IPS-11a (cell line): ENCODE measurements around the gene ACSL3.

ENCODE experiments used
- H3K4me3 ChIP-seq: one replicate; pipeline ENCODE4 v1.5.1; 2013; ENCODE audit warnings: low read depth, low read length, control low read depth

ACSL3 gene

GRCh38 chr2:222939208-222939856 lies 78.5 kb downstream of the ACSL3 start:
- no peak overlapping the region for H3K4me3 ChIP-seq

- no peak overlapping the region for H3K4me3 ChIP-seq
These were observed 79.1 kb downstream of the ACSL3 start for GRCh38 chr2:222939979-222940378.

DNA sequence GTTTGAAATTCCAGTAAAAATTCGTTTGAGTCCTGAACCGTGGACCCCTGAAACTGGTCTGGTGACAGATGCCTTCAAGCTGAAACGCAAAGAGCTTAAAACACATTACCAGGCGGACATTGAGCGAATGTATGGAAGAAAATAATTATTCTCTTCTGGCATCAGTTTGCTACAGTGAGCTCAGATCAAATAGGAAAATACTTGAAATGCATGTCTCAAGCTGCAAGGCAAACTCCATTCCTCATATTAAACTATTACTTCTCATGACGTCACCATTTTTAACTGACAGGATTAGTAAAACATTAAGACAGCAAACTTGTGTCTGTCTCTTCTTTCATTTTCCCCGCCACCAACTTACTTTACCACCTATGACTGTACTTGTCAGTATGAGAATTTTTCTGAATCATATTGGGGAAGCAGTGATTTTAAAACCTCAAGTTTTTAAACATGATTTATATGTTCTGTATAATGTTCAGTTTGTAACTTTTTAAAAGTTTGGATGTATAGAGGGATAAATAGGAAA lies 80.7 kb downstream of the ACSL3 start:
- H3K4me3 ChIP-seq, result no peak overlapping the region

DNA sequence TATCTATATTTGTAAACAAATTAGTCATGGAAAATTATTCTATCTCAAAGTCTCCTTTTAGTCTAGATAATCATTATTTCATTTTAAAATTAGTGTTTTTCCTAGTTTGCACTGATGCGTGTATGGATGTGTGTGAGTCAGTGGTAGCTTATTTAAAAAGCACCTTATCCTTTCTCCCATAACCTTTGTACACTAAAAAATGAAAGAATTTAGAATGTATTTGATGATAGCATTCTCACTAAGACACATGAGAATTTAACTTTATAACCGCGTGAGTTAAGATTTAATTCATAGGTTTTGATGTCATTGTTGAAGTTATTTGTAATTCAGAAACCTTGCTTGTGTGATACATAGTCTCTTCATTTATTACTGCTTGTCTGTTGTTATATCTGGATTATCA lies 81.7 kb downstream of the ACSL3 start:
- no peak overlapping the region for H3K4me3 ChIP-seq

DNA sequence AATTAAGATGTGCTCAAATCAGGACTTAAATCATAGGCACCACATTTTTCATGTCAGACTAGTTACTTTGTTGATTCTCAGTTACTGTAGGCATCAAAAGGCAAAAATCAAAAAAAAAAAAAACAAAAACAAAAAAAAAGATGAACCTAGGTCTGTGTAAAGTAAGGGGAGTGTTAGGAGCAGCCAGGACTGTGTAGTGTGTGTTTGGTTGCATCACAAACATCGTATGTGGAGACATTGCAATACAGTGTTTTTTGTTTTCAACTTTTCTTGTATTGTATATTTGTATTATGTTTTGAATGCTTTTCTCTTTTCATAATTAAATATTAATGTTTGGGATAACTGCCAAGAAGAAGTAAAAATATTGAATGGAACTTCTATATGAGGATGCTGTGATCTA lies 82.1 kb downstream of the ACSL3 start:
- H3K4me3 ChIP-seq, result no peak overlapping the region

GRCh38 chr2:222943820-222944219 lies 83.0 kb downstream of the ACSL3 start:
- H3K4me3 ChIP-seq, result no peak overlapping the region

DNA sequence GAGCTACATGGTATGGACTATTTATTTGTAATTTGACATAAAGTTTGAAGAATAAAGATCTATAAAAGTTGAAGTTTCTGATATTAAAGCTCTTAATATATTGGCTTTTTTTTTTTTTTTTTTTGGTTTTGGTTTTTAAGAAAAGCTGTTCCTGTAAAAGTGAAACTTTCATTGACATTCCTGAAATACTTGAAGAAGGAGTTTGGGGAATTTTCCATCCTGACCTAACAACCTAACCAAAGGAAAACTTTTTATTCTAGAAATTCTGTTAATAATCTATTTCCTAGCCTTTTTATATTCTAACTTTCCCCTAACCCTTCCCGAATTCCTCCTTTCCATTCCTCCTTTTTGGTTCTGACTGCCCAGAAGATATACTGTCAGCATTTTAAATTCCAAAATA lies 83.7 kb downstream of the ACSL3 start:
- no peak overlapping the region for H3K4me3 ChIP-seq

DNA sequence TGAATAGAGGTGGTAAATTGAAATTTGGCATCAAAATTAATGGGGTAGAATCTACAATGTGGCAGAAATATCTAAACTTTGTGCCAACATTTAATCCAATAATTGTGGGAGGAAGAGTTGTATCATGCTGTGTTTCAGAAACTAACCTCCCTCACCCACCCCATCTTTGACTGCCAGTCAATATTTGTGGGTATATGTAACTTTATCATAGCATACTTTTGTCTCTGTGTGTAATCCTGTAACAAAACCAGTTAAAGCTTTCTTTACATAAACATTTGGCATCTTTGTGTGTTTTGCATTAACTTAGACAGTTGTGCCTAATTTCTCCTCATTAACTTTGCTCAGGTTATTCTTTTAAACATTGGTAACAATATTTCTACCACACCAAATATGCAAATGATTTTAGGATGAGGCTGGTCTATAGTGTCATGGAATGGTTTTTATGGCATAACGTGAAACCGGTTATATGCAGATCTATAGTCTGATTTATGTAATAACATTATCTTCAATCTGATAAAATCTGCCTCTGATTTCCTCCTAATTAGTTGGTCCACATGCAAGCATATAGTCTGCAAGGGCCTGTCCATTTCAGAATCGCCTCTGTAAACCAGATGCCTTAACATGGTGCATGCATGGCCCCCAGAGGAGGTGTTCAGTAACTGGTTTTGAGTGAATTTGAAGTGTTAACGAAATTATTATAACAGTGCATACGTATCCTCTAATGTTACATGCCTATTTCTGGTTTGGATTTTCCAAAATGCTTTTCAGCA lies 84.3 kb downstream of the ACSL3 start:
- H3K4me3 ChIP-seq, result no peak overlapping the region

GRCh38 chr2:222945887-222946286 lies 85.1 kb downstream of the ACSL3 start:
- no peak overlapping the region for H3K4me3 ChIP-seq

DNA sequence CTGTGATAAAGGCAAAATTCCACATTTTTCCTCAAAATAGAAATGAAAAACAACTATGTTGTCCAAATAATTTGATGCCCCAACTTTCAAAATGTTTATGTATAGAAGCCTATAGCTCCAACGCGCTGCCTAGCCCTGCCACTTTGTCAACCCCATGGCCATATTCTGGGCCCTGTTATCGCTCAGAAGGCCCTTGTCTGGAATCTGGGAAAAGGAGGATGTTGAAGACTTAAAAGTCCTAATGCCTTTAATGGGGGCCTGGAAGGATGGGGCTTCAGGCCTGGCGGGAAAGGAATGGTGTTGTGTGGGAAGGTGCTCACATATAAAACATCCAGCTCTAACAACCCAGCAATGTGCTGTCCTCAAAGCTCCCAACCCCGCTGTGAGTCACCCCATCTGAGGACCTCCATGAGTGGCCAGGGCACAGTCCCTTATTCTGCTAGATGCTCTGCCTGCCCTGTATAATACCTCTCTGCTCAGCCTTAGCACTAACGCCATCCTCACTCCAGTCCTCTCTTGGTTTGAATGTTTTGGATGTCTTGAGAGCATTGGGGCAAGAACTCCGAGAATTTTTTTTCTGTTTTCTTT lies 86.0 kb downstream of the ACSL3 start:
- no peak overlapping the region for H3K4me3 ChIP-seq

GRCh38 chr2:222949073-222949472 lies 88.2 kb downstream of the ACSL3 start:
- no peak overlapping the region for H3K4me3 ChIP-seq

DNA sequence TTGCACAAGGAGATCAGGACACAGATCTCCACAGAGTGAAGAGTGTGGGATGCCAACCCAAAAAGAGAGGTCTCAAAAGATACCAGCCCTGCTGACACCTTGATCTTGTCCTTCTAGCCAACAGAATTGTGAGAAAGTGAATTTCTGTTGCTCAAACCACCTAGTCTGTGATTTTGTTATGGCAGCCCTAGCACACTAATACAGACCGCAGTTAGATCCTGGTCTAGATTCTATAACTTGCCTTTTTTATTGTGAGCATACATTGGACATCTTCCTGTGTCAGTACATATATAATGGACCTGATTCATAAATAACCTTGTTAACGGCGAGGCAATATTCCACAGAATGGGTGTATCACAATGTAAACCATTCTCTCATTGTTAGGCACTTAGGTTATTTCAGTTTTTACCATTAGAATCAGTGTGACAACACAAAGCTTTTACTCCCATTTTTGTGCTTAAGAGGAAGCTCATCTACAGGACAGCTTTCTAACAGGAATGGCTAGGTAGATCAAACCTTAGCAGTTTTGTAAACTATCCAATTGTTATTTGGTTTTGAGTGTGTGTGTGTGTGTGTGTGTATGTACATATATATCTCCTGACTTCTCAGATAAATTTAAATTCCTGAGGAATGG lies 89.0 kb downstream of the ACSL3 start:
- H3K4me3 ChIP-seq, result no peak overlapping the region

- no peak overlapping the region for H3K4me3 ChIP-seq
These were observed 89.9 kb downstream of the ACSL3 start for GRCh38 chr2:222950638-222951285.

- no peak overlapping the region for H3K4me3 ChIP-seq
These were observed 91.4 kb downstream of the ACSL3 start for GRCh38 chr2:222952204-222952603.

DNA sequence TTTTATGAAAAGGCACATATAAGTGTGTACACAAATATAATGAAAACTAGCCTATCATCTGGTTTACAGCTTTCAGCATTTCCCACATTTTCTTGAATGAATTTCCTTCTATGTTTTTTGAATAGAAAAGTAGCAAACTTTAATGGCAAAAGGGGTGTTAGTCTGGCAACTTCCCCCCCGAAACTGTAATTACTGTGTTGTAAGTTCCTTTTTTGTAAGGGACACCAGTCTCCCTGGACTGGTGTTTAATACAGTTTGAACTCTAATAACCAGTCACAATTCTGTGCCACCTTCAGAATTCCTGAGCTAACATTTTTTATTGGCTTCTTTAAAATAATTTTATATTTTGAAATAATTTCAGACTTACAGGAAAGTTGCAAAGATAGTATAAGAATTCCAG lies 94.2 kb downstream of the ACSL3 start:
- no peak overlapping the region for H3K4me3 ChIP-seq

- no peak overlapping the region for H3K4me3 ChIP-seq
These were observed 98.5 kb downstream of the ACSL3 start for GRCh38 chr2:222959358-222959757.

DNA sequence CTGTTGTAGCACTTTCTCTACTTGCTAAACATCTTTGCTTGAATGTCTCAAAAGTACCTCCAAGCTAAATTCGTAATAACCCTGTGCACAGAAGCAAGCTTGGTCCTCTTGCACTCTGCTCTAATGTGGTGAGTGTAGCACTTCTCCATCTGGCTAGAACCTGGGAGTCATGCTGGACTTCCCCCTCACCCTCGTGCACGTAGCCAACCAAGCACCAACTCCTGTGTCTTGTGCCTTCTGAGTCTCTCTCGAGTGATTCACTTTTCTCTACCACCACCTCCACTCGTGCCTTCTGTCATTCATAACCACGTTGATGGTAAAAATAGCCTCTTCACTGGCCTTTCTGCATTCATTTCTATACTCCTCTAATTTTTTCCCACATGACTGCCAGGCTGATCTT lies 99.3 kb downstream of the ACSL3 start:
- no peak overlapping the region for H3K4me3 ChIP-seq

GRCh38 chr2:222963641-222964040 lies 102.8 kb downstream of the ACSL3 start:
- no peak overlapping the region for H3K4me3 ChIP-seq

- no peak overlapping the region for H3K4me3 ChIP-seq
These were observed 103.7 kb downstream of the ACSL3 start for GRCh38 chr2:222964376-222965031.

DNA sequence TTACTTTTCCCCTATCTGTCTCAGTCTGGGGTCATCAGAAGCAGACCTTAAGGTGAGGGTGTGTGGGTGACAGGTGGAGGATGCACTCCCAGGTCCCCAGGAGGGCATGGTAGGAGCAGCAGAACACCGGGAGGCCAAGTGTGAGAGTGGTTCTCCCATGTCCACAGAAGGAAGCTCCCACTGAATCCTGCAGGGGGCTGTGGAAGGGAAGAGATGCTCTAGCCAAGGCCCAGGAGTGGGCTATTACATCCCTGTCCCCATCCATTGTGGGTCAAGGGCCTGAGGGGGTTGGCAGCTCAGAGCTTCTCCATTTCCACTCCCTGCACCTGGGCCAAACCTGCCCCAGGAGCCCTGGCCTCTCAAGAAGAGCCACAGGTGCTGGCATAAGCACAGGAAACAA lies 104.7 kb downstream of the ACSL3 start:
- no peak overlapping the region for H3K4me3 ChIP-seq
